HG02571 (cell line): ENCODE results near the gene LFNG.

Experiments
- ATAC-seq: cut with Tn5 transposase; IDR thresholded peaks from one replicate; pipeline ENCODE4 v1.9.1; 2021; ENCODE audit warnings: mild to moderate bottlenecking, moderate library complexity; ENCODE audit not compliant: unreplicated experiment

LFNG gene

GRCh38 chr7:2516194-2516555 lies 3.4 kb upstream of the LFNG start:
- no peak for ATAC-seq

DNA sequence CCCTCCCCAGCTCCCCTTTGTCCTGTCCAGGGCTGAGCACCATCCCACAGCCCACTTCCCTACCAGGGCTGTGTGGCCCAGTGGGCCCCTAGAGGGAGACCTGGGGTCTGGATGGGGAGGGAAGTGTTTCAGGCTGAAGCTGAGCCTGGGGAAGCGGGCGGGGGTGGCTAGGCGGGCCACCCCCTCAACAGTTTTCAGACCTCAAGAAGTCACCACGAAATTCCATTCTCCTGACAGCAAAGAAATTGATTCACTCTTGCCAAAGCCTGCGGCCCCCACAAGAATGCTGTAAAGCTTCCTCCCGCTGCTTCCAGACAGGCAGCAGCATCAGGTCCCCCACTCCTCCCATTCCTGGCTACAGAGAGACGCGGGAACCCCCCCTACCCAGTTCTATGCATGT lies 2.5 kb upstream of the LFNG start:
- ATAC-seq: no peak

- ATAC-seq: no peak
Measured at GRCh38 chr7:2517678-2518507, 1.7 kb upstream of the LFNG start.

- no peak for ATAC-seq
Measured at GRCh38 chr7:2518737-2519118, 846 bp upstream of the LFNG start.

DNA sequence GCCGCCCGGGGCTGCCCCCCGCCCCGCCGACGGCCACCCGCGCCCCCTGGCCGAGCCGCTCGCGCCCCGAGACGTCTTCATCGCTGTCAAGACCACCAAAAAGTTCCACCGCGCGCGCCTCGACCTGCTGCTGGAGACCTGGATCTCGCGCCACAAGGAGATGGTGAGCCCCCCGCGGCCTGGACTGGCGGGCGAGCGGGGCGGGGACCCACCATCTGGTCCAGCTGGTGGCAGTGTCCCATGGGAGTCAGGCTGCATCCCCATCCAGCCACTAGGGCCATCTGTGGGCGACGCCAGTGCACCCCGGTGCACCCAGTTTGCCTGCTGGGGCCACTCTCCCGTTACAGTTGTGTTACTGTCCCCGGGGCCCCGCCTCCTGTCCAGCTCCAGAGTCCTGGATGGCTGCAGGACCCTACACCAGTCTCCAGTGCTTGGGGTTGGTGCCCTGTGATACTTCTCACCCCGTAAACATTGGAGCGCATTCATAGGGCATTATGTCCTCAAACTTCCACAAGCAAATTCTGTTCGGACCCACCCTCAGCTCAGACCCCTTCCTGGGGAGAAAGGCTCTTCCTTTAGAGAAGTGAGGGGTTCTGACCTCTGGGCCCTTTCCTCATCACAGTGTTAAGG lies 672 bp downstream of the LFNG start:
- ATAC-seq: no peak

- no peak for ATAC-seq
Measured at GRCh38 chr7:2520761-2521290, 1.3 kb downstream of the LFNG start.

- no peak for ATAC-seq
Measured at GRCh38 chr7:2521341-2521745, 1.8 kb downstream of the LFNG start.

GRCh38 chr7:2521952-2522591 lies 2.5 kb downstream of the LFNG start:
- no peak for ATAC-seq

- ATAC-seq: no peak
Measured at GRCh38 chr7:2522780-2523433, 3.3 kb downstream of the LFNG start.

DNA sequence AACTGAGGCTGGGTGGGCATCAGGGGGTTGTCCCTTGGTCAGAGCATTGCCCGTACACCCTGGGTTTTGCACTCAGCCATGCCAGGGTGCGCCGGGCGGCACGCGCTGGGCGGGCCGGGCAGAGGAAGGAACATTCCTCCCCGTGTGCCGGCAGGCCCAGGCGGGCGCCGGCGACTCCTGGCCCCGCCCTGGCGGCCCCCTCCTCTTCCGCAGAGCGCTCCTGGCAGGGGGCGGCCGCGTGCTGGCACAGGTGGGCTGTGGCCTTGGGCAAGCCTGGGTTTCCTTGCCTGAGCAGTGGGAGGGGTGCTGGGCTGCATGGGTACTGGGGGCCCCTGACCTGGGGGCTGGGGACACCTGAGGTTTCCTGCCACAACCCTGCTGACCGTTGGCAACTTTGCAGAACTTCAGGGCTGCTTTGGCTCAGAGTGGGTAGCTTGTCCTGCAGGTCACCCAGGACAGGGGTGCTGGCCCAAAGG lies 3.9 kb downstream of the LFNG start:
- no peak for ATAC-seq

GRCh38 chr7:2523941-2524807 lies 4.6 kb downstream of the LFNG start:
- no peak for ATAC-seq

GRCh38 chr7:2524808-2525657 lies 5.5 kb downstream of the LFNG start:
- ATAC-seq: no peak

DNA sequence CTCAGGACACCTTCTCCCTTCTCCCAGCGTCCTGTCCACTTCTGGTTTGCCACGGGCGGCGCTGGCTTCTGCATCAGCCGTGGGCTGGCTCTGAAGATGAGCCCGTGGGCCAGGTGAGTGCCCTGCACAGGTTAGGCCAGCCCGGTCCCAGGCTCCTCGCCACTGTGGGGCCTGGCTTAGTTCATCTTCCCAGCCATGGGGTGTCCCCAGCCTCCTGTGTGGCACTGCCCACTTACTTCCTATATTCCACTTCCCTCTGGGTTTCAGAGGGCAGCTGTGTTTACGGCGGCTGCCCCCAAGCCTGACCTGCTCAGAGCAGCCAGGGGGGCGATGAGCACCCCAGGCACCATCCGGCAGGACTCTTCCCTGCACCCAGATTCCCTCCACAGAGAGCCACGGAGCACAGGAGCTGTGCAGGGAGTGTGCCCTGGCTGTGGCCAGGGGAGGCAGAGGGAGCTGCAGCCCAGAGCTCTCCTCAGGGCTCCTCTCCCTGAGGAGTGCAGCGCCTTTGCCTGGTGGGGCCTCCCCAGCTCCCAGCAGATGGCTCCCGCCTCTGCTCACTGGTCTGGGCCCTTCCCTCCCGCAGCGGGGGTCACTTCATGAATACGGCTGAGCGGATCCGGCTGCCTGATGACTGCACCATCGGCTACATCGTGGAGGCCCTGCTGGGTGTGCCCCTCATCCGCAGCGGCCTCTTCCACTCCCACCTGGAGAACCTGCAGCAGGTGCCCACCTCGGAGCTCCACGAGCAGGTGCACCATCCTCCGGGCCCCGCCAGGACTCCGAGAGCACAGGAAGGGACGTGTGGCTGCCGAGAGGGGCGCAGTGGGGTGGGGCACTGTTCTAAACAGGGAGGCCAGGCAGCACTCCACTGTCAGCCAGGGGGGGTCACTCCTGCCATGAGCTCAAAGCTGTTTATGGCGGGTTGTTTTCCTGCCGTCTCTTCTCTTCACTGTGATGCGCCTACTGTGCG lies 6.4 kb downstream of the LFNG start:
- no peak for ATAC-seq

DNA sequence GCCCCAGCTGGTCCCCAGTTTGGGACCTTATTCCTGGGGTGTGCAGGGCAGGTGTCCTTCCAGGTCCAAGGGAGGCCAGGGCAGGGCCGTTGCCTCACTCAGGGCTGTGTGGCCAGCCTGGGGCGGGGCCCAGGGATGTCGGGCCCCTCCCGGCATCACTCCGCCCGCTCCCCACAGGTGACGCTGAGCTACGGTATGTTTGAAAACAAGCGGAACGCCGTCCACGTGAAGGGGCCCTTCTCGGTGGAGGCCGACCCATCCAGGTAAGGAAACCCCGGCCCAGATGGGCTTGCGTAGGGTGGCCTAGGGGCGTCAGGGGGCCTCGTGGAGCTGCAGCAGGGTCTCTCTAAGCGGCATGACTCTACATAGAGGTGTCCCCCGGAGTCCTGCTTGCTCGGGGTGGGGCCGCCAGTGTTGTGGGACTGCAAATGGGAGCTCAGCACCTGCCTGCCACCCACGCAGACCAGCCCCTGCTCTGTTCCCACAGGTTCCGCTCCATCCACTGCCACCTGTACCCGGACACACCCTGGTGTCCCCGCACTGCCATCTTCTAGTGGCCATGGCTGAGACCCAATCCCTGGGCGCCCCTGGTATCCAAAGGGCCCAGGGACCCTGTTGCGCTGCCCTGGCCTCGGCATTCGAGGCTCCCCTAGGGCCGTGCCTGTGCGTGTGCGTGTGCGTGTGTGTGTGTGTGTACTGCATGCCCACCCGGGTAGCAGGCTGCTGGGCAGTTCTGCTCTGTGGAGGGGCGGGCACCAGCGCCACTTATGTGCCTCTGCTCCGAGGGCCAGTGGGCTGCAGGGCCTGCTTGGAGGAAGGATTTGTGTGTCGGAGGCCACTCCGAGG lies 7.3 kb downstream of the LFNG start:
- no peak for ATAC-seq

GRCh38 chr7:2527505-2528467 lies 8.2 kb downstream of the LFNG start:
- no peak for ATAC-seq

DNA sequence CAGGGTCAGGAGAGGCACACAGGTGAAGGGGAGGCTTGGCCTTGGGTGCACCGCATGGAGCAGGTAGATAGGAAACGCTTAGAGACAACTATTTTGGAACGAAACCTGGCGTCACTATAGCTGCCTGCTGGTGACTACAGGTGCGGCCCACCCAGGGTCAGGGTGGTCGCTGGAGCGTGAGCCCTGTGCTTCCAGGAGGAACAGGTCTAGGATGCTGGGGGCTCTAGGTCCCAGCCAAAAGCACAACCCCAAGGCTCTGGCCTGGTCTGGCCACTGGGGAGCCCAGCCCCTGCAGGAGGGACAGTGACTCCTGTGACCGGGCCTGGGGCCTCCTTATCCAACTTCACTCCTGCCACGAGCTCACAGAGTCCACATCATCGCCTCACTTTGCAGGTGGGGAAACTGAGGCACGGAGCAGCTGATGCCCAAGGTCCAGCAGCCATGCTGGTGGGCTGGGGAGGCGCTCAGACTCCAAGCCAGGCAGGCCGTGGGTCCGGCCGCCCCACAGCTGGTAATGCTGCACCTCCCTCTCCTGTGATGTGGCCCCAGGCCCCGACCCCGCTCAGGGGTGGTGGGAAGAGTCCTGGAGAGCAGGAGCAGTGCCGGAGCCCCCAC lies 9.0 kb downstream of the LFNG start:
- no peak for ATAC-seq
